ENCODE data around the gene TRMO. TPM values are rescaled to one million over a fixed set of nuclear protein-coding genes. Genes with fewer than 3 reads are reported as not detected.

Gene TRMO
- total RNA-seq, 1 experiment from 2014 or later, result 8.6 TPM

- H2AK5ac ChIP-seq (ENCODE audit: insufficient read length, low read length), result no peak overlapping the region
- no peak overlapping the region for H3K4me3 Mint-ChIP-seq
- H3K79me2 ChIP-seq (ENCODE audit: insufficient read depth, low read length), result no peaks in the 10 kb centered on the region
- no peak overlapping the region for H4K91ac ChIP-seq (ENCODE audit: insufficient read length, low read depth, low read length)
- H2BK5ac ChIP-seq (ENCODE audit: insufficient read length, low read length), result no peak overlapping the region
- H3K9me3 Mint-ChIP-seq, result peaks cover 4 to 5% of the 10 kb centered on the region in 2 experiments
- H3K4me2 ChIP-seq (ENCODE audit: insufficient read depth, insufficient read length, low read length), result no peak overlapping the region
- H3K27ac Mint-ChIP-seq, result no peak overlapping the region
- no peak overlapping the region for H3K4ac ChIP-seq (ENCODE audit: low read depth, low read length)
- H3K4me1 Mint-ChIP-seq, result no peaks in the 10 kb centered on the region
- H3T11ph ChIP-seq (ENCODE audit: low read length), result no peak overlapping the region
- no peak overlapping the region for H2AFZ ChIP-seq (ENCODE audit: low read length)
- no peak for DNase-seq
- H2BK20ac ChIP-seq (ENCODE audit: low read depth, low read length, poor library complexity, severe bottlenecking), result no peak overlapping the region
- H3K18ac ChIP-seq (ENCODE audit: insufficient read length, low read depth, low read length), result no peak overlapping the region
- no peak overlapping the region for H3K56ac ChIP-seq (ENCODE audit: insufficient read length, low read depth, low read length)
- no peak overlapping the region for H3K27ac ChIP-seq (ENCODE audit: insufficient read length, low read depth, low read length)
- no peak overlapping the region for H3K23ac ChIP-seq (ENCODE audit: insufficient read length, low read depth, low read length)
- no peaks in the 10 kb centered on the region for H3K23me2 ChIP-seq (ENCODE audit: insufficient read length, low read depth, low read length, poor library complexity, severe bottlenecking)
- no peaks in the 10 kb centered on the region for H4K20me1 ChIP-seq (ENCODE audit: control insufficient read depth, insufficient read depth, insufficient read length)
- no peak overlapping the region for H4K8ac ChIP-seq (replicated peaks; ENCODE audit: insufficient read length, low read depth, low read length)
- no peak overlapping the region for H2BK120ac ChIP-seq (ENCODE audit: low read depth, low read length, poor library complexity, severe bottlenecking)
- H3K14ac ChIP-seq (ENCODE audit: insufficient read depth, low read length), result no peak overlapping the region
- no peak overlapping the region for H4K5ac ChIP-seq (ENCODE audit: insufficient read length, low read depth, low read length)
- H3K36me3 Mint-ChIP-seq (ENCODE audit: insufficient read depth in 1 of 3, low read depth in 3 of 3), result no peaks in the 10 kb centered on the region
- H3K27me3 Mint-ChIP-seq (ENCODE audit: low read depth), result peaks cover 33% of the 10 kb centered on the region
- H3K4me1 ChIP-seq (ENCODE audit: insufficient read depth, low read length), result no peaks in the 10 kb centered on the region
- no peak overlapping the region for H2BK15ac ChIP-seq (ENCODE audit: low read depth, low read length)
- H3K9ac ChIP-seq (ENCODE audit: extremely low read depth, insufficient read length, low read length), result no peak overlapping the region
- H3K9me3 ChIP-seq (ENCODE audit: control insufficient read depth, low read depth, low read length), result no peaks in the 10 kb centered on the region
- H2BK12ac ChIP-seq (ENCODE audit: insufficient read length, low read depth, low read length), result no peak overlapping the region
- no peak for TF ChIP-seq CTCF (conservative IDR thresholded peaks at IDR 0.05)
- no peaks in the 10 kb centered on the region for H3K79me1 ChIP-seq (ENCODE audit: insufficient read depth, low read depth, low read length, poor library complexity, severe bottlenecking)
- H3K27me3 ChIP-seq (ENCODE audit: insufficient read depth, low read length), result no peaks in the 10 kb centered on the region
These were observed 34.0 kb upstream of the TRMO start for GRCh38 chr9:97956331-97956730.

Data from H9 (cell line).